ENCODE data around the gene CRACDL. TPM values are rescaled to one million over a fixed set of nuclear protein-coding genes. Genes with fewer than 3 reads are reported as not detected.

Gene CRACDL
- total RNA-seq, 6 experiments from 2014 or later = not detected

- DNase-seq = no peak
- H3K4me1 Mint-ChIP-seq (ENCODE audit: low read depth) = peaks cover 7% of the 10 kb centered on the region; the same call in 1 of the 2 replicates
- TF ChIP-seq CTCF (IDR thresholded peaks at IDR 0.05) = no peak
- no peaks in the 10 kb centered on the region for H3K9me3 Mint-ChIP-seq
- H3K27me3 Mint-ChIP-seq (ENCODE audit: insufficient read depth) = peaks cover 22% of the 10 kb centered on the region
- H3K36me3 Mint-ChIP-seq (ENCODE audit: low read depth) = no peaks in the 10 kb centered on the region
- H3K27ac Mint-ChIP-seq = no peak overlapping the region
- H3K4me3 Mint-ChIP-seq = no peak overlapping the region
Measured at GRCh38 chr2:98796775-98797544, 139.1 kb downstream of the CRACDL start.

- Mint-ChIP-seq H3K27ac (no peak overlapping the region), H3K9me3 (no peaks in the 10 kb centered on the region), H3K4me1 (ENCODE audit: low read depth) (peaks cover 7% of the 10 kb centered on the region; the same call in 1 of the 2 replicates), H3K4me3 (no peak overlapping the region), H3K27me3 (ENCODE audit: insufficient read depth) (peaks cover 19% of the 10 kb centered on the region), H3K36me3 (ENCODE audit: low read depth) (no peaks in the 10 kb centered on the region)
- DNase-seq = no peak
- no peak for TF ChIP-seq CTCF (IDR thresholded peaks at IDR 0.05)
Measured at GRCh38 chr2:98795891-98796676, 139.9 kb downstream of the CRACDL start.

GRCh38 chr2:98793897-98794830 lies 141.9 kb downstream of the CRACDL start:
- no peaks in the 10 kb centered on the region for H3K9me3 Mint-ChIP-seq
- TF ChIP-seq CTCF (IDR thresholded peaks at IDR 0.05) = no peak
- H3K27ac Mint-ChIP-seq = no peak overlapping the region
- no peak overlapping the region for H3K4me3 Mint-ChIP-seq
- H3K27me3 Mint-ChIP-seq (ENCODE audit: insufficient read depth) = peaks cover 12% of the 10 kb centered on the region
- peaks cover 7% of the 10 kb centered on the region; the same call in 1 of the 2 replicates for H3K4me1 Mint-ChIP-seq (ENCODE audit: low read depth)
- DNase-seq = no peak
- no peaks in the 10 kb centered on the region for H3K36me3 Mint-ChIP-seq (ENCODE audit: low read depth)

- no peak for TF ChIP-seq CTCF (IDR thresholded peaks at IDR 0.05)
- H3K27ac Mint-ChIP-seq = no peak overlapping the region
- peaks cover 15% of the 10 kb centered on the region for H3K27me3 Mint-ChIP-seq (ENCODE audit: insufficient read depth)
- H3K4me1 Mint-ChIP-seq (ENCODE audit: low read depth) = peaks cover 7% of the 10 kb centered on the region; the same call in 1 of the 2 replicates
- H3K9me3 Mint-ChIP-seq = no peaks in the 10 kb centered on the region
- no peak for DNase-seq
- no peaks in the 10 kb centered on the region for H3K36me3 Mint-ChIP-seq (ENCODE audit: low read depth)
- H3K4me3 Mint-ChIP-seq = no peak overlapping the region
Measured at GRCh38 chr2:98793275-98793674, 142.8 kb downstream of the CRACDL start.

- TF ChIP-seq CTCF (IDR thresholded peaks at IDR 0.05) = no peak
- no peak for DNase-seq
Measured at GRCh38 chr2:98790221-98790620, 145.8 kb downstream of the CRACDL start.

More at GRCh38 chr2:98790221-98790620, 145.8 kb downstream of the CRACDL start:
- H3K27me3 Mint-ChIP-seq (ENCODE audit: insufficient read depth) = peaks cover 20% of the 10 kb centered on the region
- H3K27ac Mint-ChIP-seq = no peak overlapping the region
- no peak overlapping the region for H3K4me3 Mint-ChIP-seq
- H3K4me1 Mint-ChIP-seq (ENCODE audit: low read depth) = peaks cover 7% of the 10 kb centered on the region; the same call in 1 of the 2 replicates
- H3K9me3 Mint-ChIP-seq = no peaks in the 10 kb centered on the region
- no peaks in the 10 kb centered on the region for H3K36me3 Mint-ChIP-seq (ENCODE audit: low read depth)
